NOMO-1 treated with DMSO at 0.1 percent for 48 hours (cell line): ENCODE results near the gene PIEZO1.
A peak's percentile ranks its signal among the peaks of the same experiment; 100 is the strongest.

Experiments
- DNase-seq: peaks from one replicate; lab custom pipeline; 2025; ENCODE audit not compliant: unreplicated experiment; lab: John Stamatoyannopoulos, UW

Gene PIEZO1

GRCh38 chr16:88754109-88754911 is 30.7 kb downstream of the PIEZO1 start:
- DNase-seq = no peak

- DNase-seq = no peak
These were observed 31.4 kb downstream of the PIEZO1 start for GRCh38 chr16:88753602-88754001.

DNA sequence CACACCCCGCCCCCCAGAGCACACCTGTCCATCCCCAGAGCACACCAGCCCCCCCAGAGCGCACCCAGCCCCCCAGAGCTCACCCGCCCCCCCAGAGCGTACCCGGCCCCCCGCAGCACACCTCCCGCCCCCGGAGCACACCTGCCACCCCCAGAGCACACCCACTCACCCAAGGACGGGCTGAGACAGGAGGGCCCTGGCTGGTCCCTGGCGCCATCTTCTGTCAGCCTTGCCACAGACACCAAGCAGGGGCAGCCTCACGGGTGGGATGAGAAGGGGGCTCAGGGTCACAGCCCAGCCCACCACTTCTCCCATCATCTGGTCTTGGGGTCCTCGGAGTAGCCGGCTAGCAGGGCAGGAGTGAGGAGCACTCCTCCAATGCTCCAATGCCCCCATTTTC is 31.8 kb downstream of the PIEZO1 start:
- DNase-seq = no peak

- DNase-seq = no peak
These were observed 32.5 kb downstream of the PIEZO1 start for GRCh38 chr16:88752386-88753002.

GRCh38 chr16:88750854-88751253 is 34.2 kb downstream of the PIEZO1 start:
- no peak for DNase-seq

DNA sequence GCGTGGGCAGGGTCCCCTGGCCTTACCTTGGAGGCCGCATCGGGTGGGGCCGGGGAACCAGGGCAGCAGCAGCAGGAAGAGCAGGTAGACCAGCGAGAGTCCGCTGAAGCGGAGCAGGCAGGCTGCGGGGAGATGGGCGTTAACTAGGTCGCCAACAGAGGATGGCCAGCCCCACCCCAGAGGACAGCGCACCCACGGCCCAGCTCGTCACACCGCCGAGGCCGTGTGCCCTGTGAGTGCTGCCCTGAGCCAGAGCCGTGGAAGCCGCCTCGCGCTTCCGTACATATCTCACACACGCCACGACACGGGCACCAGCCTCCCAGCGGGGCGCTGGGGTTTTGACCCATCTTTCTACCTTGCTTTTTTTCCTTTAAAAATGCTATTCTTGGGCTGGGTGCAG is 35.7 kb downstream of the PIEZO1 start:
- no peak for DNase-seq

DNA sequence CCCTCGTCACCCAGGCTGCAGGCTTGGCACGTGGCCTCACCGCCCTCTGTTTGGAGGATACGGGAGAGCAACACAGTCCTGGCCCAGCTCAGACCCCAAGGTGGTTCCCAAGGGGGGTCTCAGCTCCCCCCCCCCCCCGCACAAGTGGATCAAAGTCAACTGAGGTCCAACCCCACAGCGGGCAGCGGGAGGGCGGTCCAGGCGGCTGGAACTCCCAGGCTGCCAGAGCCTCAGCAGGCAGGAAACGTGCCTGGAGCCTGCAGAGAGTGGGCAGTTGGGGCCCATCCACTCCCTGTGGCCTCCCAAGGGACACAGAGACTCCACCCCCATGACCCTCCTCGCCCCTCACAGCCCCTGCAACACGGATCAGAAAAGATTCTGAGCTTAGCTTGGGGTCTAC is 36.7 kb downstream of the PIEZO1 start:
- no peak for DNase-seq

- DNase-seq = peak; percentile 35
These were observed 37.3 kb downstream of the PIEZO1 start for GRCh38 chr16:88747588-88748301.

DNA sequence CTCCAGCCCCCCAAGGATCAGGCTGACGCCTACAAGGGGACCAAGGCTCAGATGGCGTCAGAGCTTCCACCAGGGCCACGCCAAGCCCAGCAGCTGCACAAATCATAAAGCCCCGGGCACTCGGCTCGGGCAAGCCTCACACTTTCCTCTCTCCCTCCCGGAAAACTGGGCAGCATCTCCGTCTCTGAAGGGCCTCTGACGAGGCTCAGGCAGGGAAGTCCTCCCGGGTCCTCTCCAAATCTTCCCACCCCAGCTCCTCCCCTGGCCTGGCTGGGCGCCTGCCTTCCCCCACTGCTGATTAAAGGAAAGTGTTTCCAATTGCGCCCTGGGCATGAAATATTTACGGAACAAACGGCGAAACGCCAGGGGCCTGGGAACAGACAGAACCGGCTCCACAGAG is 38.5 kb downstream of the PIEZO1 start:
- no peak for DNase-seq

- DNase-seq = no peak
These were observed 40.2 kb downstream of the PIEZO1 start for GRCh38 chr16:88744577-88745521.

DNA sequence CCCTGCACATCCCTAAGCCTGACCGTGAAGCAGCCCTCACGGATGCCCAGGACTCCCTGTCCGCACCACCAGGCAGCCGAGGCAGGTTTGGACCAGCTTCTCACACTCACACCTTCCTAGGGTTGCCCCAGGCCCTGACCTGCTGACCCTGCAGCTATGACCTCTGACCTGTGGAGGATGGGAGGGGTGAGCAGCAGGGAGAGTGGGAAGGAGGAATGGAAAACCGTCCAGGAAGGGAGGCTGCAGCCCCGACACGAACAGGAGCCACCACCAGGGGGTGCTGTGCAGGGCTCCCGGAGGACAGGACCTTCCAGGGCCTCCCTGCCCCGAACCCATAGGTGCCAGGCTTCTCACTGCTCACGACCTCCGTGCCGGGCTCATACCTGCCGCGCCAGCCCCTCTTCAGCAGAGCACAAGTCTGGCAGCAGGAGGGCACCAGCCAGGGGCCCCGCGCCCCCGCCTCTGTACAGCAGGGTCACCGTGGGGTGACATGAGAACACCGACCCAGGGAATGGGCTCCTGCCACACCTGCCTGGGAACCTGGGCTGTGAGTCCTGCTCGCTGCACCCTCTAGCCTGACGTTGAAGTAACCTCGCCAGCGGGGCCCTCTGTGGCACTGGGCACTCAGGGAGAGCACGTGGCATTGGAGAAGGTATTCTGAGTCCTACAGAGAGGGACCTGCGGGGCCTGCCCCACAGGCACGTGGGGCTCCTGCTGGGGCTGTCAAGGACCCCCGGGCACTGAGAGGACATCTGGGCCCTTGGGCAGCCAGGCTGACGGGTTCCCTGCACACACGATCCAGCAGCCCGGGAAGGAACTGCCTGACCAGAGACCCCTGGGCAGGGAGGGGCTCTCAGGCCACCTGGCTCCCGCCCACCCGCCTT is 41.1 kb downstream of the PIEZO1 start:
- no peak for DNase-seq

GRCh38 chr16:88742896-88743605 is 42.0 kb downstream of the PIEZO1 start:
- no peak for DNase-seq

GRCh38 chr16:88741368-88741767 is 43.7 kb downstream of the PIEZO1 start:
- no peak for DNase-seq

DNA sequence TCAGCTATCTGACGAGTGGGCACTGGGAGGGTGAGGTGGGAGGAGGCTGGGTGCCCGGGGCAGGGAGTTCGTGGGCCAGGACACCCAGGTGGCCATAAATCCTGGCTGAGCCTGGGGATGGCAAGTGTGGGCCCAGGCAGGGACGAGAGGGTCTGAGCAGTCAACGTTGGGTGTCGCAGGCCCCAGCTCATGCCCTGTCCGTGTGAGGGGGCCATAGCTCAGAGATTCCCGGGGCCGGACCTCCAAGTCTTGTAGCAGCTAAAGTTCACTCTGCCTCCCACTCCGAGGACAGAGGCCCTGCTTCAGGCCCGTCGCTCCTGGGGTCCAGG is 44.3 kb downstream of the PIEZO1 start:
- no peak for DNase-seq

DNA sequence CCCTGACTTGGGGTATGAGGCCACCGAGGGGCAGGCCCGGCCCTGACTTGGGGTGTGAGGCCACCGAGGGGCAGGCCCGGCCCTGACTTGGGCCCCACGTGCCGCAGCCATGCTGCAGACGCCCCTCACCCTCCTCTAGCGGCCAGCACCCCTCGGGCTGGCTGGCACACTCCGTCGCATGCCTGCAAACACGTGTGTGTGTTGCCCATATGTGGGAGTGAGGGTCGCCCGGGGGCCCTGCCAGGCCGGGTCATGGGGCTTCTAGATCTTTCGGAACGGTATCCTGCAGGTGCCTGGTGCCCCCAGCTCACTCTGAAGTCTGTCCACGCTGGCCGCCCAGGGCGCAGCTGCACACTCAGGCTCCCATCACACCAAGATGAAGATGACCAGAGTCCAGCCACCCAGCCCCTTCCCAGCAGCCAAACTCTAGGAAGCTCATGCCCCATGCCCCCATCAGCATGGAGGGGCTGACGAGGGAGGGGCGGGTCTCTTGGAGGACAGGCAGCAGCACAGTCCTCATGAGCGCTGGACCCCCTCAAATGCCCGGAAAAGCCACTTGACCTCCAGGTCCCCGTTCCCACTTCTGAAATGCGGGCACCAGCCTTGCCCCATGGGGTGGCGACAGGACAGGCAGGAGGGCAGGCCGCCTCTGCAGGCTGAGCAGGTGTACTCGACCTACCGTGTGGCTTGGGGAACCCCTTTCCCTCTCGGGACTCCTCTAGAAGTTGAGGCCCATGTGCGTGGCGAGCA is 44.9 kb downstream of the PIEZO1 start:
- DNase-seq = no peak

- DNase-seq = no peak
These were observed 45.7 kb downstream of the PIEZO1 start for GRCh38 chr16:88739139-88739976.

DNA sequence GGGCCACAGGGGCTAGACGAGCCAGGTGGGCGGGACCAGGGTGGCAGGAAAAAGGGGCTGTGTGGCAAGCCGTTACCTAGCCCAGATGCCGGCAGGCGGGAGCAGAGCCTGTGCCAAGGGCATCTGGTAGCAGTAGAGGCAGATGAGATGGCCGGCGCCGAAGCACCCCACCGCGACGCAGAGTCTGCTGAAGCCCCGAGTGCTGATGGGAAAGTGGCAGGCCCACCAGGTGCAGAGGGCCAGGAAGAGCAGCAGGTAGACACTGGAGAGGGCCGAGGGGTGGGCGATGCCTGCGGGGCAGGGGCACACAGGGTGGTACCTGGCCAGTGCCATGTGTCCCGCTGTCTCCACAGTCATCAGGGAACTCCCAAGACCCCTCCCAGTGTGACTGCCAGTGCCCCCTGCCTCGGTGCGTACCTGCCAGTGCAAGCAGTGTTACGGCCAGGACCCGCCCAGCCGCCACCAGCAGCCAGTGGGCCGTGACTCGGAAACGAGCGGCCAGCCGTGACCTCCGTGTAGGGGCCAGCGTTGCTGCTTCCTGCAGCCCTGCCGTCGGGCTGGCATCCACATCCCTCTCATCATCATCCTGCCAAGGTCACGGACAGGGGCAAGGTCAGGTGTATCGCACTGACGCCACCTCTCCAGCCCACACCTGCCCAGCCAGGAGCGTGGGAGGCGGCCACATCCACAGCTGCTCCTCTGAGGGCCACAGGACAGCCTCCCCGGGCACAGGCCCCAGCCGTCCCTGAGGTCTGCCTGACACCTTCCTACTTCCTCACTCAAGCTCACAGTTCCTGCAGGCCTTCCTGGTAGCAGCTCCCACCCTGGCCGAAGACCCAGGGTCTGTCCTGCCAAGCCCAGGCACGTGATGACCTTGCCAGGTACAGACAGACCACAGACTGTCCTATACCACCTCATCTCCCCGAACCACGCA is 46.6 kb downstream of the PIEZO1 start:
- no peak for DNase-seq
